Keratinocyte (primary cell): ENCODE data around the gene BORCS8. TPM values are rescaled to one million over a fixed set of nuclear protein-coding genes. Genes with fewer than 3 reads are reported as not detected.

Experiments
- DNase-seq: peaks from one replicate; pipeline ENCODE4 v3.0.0-alpha.2; 2011; ENCODE audit warnings: low read depth, missing footprints, low spot score
- FAIRE-seq: peaks from 2 replicates; lab custom pipeline; 2011; peaks lifted over from hg19 to GRCh38; lab: Jason Lieb, UNC
- H2AFZ ChIP-seq: 2 replicates; pipeline ENCODE4 v1.6.0; 2012; ENCODE audit warnings: low read length, control low read depth, inconsistent platforms; ENCODE audit not compliant: control insufficient read depth
- H3K27ac ChIP-seq: 2 replicates; pipeline ENCODE4 v1.5.1; 2011; ENCODE audit warnings: low read length; ENCODE audit not compliant: control insufficient read depth, insufficient read depth
- H3K27me3 ChIP-seq: 3 replicates; pipeline ENCODE4 v1.6.0; 2011; ENCODE audit warnings: low read length; ENCODE audit not compliant: control insufficient read depth, insufficient read depth; ENCODE audit errors: extremely low read depth
- H3K36me3 ChIP-seq, 2 experiments: 2 replicates in 1 of 2; 3 replicates in 1 of 2; pipeline ENCODE4 v1.5.1; 2011; ENCODE audit warnings: low read length in 2 of 2, mild to moderate bottlenecking in 1 of 2; ENCODE audit not compliant: control insufficient read depth in 2 of 2, insufficient read depth in 2 of 2; ENCODE audit errors: extremely low read depth in 1 of 2
- H3K4me1 ChIP-seq: 3 replicates; pipeline ENCODE4 v1.5.1; 2011; ENCODE audit warnings: low read length; ENCODE audit not compliant: control insufficient read depth, insufficient read depth; ENCODE audit errors: extremely low read depth
- H3K4me2 ChIP-seq: 3 replicates; pipeline ENCODE4 v1.6.0; 2011; ENCODE audit warnings: low read depth, low read length; ENCODE audit not compliant: control insufficient read depth, insufficient read depth; ENCODE audit errors: extremely low read depth
- H3K4me3 ChIP-seq, 3 experiments: fragments of 200-600 bp in 1 of 3; sonication (generic) in 1 of 3; 2 replicates in 2 of 3; 3 replicates in 1 of 3; pipeline ENCODE4 v1.5.1; 2011 to 2016; ENCODE audit warnings: low read length in 3 of 3, mild to moderate bottlenecking in 3 of 3, control low read depth in 2 of 3, inconsistent platforms in 1 of 3, low read depth in 1 of 3, mixed read lengths in 1 of 3, mixed run types in 1 of 3, moderate library complexity in 1 of 3; ENCODE audit not compliant: control insufficient read depth in 2 of 3, insufficient read depth in 2 of 3; ENCODE audit errors: extremely low read depth in 1 of 3
- H3K79me2 ChIP-seq: 2 replicates; pipeline ENCODE4 v1.6.0; 2012; ENCODE audit warnings: low read length; ENCODE audit not compliant: control insufficient read depth, insufficient read depth
- H3K9ac ChIP-seq: 3 replicates; pipeline ENCODE4 v1.6.0; 2011; ENCODE audit warnings: low read length; ENCODE audit not compliant: control insufficient read depth, insufficient read depth; ENCODE audit errors: extremely low read depth
- H3K9me1 ChIP-seq: 3 replicates; pipeline ENCODE4 v1.6.0; 2011; ENCODE audit warnings: low read length; ENCODE audit not compliant: control insufficient read depth, insufficient read depth; ENCODE audit errors: extremely low read depth
- H3K9me3 ChIP-seq: 2 replicates; pipeline ENCODE4 v1.5.1; 2012; ENCODE audit warnings: low read depth, low read length; ENCODE audit not compliant: control insufficient read depth
- H4K20me1 ChIP-seq: 3 replicates; pipeline ENCODE4 v1.6.0; 2011; ENCODE audit warnings: low read length; ENCODE audit not compliant: control insufficient read depth, insufficient read depth; ENCODE audit errors: extremely low read depth
- EZH2 ChIP-seq: IDR thresholded peaks from one replicate; pipeline ENCODE4 v1.6.1; 2012; ENCODE audit warnings: inconsistent platforms, mild to moderate bottlenecking, low read length, moderate library complexity
- dilution Hi-C: fragments of 300-500 bp; cut with MboI; formaldehyde crosslinking; loops from one replicate; pipeline ENCODE4 v1.7.0; 2020; ENCODE audit warnings: low sequenced_read_pairs; ENCODE audit not compliant: extremely low pct_ligation_motif_present
- polyA plus RNA-seq, 5 experiments: library from polyadenylated mRNA; depleted of rRNA in 3 of 5; stranded (reverse) in 3 of 5; stranded (forward) in 1 of 5; unstranded in 1 of 5; fragments of >200 nt; gene quantifications; 1 replicate in 1 of 5; 2 replicates in 3 of 5; 3 replicates in 1 of 5; pipeline versions ENCODE4 v1.2.1 to v1.2.3, GENCODE V29; 2011 to 2012; ENCODE audit warnings: missing spikeins in 2 of 5, low read depth in 1 of 5, low replicate concordance in 1 of 5
- TF ChIP-seq, protein P1 (sequence below), 3 experiments: IDR thresholded peaks in 1 of 3; conservative IDR thresholded peaks in 1 of 3; optimal IDR thresholded peaks in 1 of 3; 2 replicates in 2 of 3; 3 replicates in 1 of 3; pipeline versions ENCODE3 to v1.5.1; 2011; ENCODE audit warnings: low read length in 3 of 3, mild to moderate bottlenecking in 3 of 3, moderate library complexity in 2 of 3, control low read depth in 1 of 3, inconsistent platforms in 1 of 3; ENCODE audit not compliant: insufficient read depth in 2 of 3; ENCODE audit errors: extremely low read depth in 1 of 3

BORCS8 gene
- polyA plus RNA-seq, 1 donor (not counting 4 experiments of a cell fraction or from before 2014, with no cell fraction given), result 16.3 TPM

DNA sequence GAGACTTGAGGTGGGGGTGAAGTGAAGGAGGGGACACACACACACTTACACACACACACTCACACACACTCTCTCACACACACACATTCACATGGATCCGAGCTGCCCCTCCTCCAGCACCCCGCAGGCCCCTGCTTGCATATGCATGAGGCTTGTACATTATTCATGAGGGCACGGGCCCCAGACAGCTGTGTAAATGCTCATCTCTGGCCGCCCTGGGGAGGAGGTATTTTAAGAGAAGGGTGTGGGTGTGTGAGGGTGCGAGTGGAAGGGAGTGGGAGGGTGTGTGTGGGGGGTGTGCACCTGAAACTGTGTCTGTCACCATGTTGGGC, 22.2 kb upstream of the BORCS8 start:
- Histone ChIP-seq H3K4me2 (no peak overlapping the region), H3K9me3 (no peaks in the 10 kb centered on the region), H3K36me3 (no peaks in the 10 kb centered on the region), H3K79me2 (no peaks in the 10 kb centered on the region), H3K27me3 (peaks cover 33% of the 10 kb centered on the region), H3K4me1 (no peaks in the 10 kb centered on the region), H4K20me1 (no peaks in the 10 kb centered on the region), H2AFZ (no peak overlapping the region), H3K9ac (no peak overlapping the region), H3K27ac (no peak overlapping the region), H3K9me1 (no peaks in the 10 kb centered on the region), H3K4me3 (no peak overlapping the region)
- dilution Hi-C loops, result no loop called here
- no peak for FAIRE-seq
- TF ChIP-seq, protein P1, sequence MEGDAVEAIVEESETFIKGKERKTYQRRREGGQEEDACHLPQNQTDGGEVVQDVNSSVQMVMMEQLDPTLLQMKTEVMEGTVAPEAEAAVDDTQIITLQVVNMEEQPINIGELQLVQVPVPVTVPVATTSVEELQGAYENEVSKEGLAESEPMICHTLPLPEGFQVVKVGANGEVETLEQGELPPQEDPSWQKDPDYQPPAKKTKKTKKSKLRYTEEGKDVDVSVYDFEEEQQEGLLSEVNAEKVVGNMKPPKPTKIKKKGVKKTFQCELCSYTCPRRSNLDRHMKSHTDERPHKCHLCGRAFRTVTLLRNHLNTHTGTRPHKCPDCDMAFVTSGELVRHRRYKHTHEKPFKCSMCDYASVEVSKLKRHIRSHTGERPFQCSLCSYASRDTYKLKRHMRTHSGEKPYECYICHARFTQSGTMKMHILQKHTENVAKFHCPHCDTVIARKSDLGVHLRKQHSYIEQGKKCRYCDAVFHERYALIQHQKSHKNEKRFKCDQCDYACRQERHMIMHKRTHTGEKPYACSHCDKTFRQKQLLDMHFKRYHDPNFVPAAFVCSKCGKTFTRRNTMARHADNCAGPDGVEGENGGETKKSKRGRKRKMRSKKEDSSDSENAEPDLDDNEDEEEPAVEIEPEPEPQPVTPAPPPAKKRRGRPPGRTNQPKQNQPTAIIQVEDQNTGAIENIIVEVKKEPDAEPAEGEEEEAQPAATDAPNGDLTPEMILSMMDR (optimal IDR thresholded peaks at IDR 0.05 in 1 of 3, IDR thresholded peaks at IDR 0.05 in 1 of 3, conservative IDR thresholded peaks at IDR 0.05 in 1 of 3; ENCODE audit: extremely low read depth in 1 of 3, insufficient read depth in 2 of 3, low read length in 3 of 3), result no peak
- TF ChIP-seq EZH2, result no peak
- no peak for DNase-seq

DNA sequence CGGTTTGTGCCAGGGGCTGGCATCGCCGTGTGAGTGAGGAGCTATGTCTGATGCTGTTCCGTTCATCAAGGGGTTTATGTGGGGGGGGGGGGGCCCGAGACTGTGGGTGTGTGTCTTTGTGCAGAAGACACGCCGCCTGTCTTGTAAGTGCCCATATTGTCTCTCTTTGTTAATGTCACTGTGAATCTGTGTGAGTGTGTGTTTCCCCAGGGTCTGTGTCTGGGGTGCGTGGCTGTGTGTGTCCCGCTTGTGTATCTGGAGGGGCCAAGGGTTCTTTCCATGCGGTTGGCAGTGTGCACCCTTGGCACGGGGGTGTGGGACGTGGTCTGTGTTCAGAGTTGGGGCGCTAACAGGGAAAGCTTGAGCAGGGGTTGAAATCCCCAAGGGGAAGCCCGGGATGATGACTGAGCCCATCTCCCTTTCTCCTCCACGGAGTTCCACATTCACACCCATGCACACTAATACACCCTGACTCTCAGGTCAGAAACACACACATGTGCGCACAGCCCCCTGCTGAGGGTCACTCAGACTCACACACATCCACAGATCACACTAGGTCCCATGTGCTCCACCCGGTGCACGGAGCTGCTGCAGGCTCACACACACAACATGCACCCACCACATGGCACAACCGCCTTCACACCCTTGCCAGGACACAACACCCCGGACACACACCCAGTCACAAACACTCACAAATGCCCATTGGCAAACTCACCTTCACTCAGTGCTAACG, 21.6 kb upstream of the BORCS8 start:
- DNase-seq, result no peak
- Histone ChIP-seq H3K27me3 (peaks cover 33% of the 10 kb centered on the region), H3K9ac (no peak overlapping the region), H3K79me2 (no peaks in the 10 kb centered on the region), H4K20me1 (no peaks in the 10 kb centered on the region), H3K4me1 (no peaks in the 10 kb centered on the region), H3K4me2 (no peak overlapping the region), H3K9me3 (no peaks in the 10 kb centered on the region), H3K36me3 (no peaks in the 10 kb centered on the region), H3K9me1 (no peaks in the 10 kb centered on the region), H2AFZ (no peak overlapping the region), H3K27ac (no peak overlapping the region), H3K4me3 (no peak overlapping the region)
- dilution Hi-C loops, result no loop called here
- TF ChIP-seq, protein P1 (optimal IDR thresholded peaks at IDR 0.05 in 1 of 3, IDR thresholded peaks at IDR 0.05 in 1 of 3, conservative IDR thresholded peaks at IDR 0.05 in 1 of 3; ENCODE audit: extremely low read depth in 1 of 3, insufficient read depth in 2 of 3, low read length in 3 of 3), result no peak
- TF ChIP-seq EZH2, result no peak
- no peak for FAIRE-seq
